Spleen (tissue), 11 donors: ENCODE measurements around the gene COL4A2. TPM values are rescaled to one million over a fixed set of nuclear protein-coding genes. Genes with fewer than 3 reads are reported as not detected.

Experiments used
- DNase-seq: peaks from one replicate; pipeline ENCODE4 v3.0.0-alpha.2; 2020
- H3K27ac ChIP-seq, 8 donors: fragments of 200-600 bp; sonication (generic) in 7 of 8; 1 replicate in 4 of 8; 2 replicates in 4 of 8; pipeline versions ENCODE4 v1.5.0 to v1.8.0; 2016 to 2021; ENCODE audit warnings: inconsistent platforms in 4 of 8, mild to moderate bottlenecking in 4 of 8, moderate library complexity in 1 of 8
- H3K27me3 ChIP-seq, 7 donors: fragments of 200-600 bp; sonication (generic) in 6 of 7; replicated peaks in 1 of 7; 1 replicate in 4 of 7; 2 replicates in 3 of 7; pipeline versions ENCODE4 v1.5.0 to v1.8.0; 2016 to 2021; ENCODE audit warnings: inconsistent platforms in 3 of 7, mild to moderate bottlenecking in 1 of 7
- H3K36me3 ChIP-seq, 6 donors: fragments of 200-600 bp; sonication (generic) in 5 of 6; 1 replicate in 4 of 6; 2 replicates in 2 of 6; pipeline versions ENCODE4 v1.5.0 to v1.8.0; 2016 to 2021; ENCODE audit warnings: inconsistent platforms in 2 of 6
- H3K4me1 ChIP-seq, 6 donors: fragments of 200-600 bp; sonication (generic) in 5 of 6; 1 replicate in 3 of 6; 2 replicates in 3 of 6; pipeline versions ENCODE4 v1.5.0 to v1.8.0; 2016 to 2021; ENCODE audit warnings: inconsistent platforms in 3 of 6
- H3K4me3 ChIP-seq, 8 donors: fragments of 200-600 bp; sonication (generic) in 7 of 8; 1 replicate in 4 of 8; 2 replicates in 4 of 8; pipeline versions ENCODE4 v1.5.0 to v1.8.0; 2016 to 2021; ENCODE audit warnings: inconsistent platforms in 4 of 8, mild to moderate bottlenecking in 4 of 8, moderate library complexity in 2 of 8
- H3K9me3 ChIP-seq, 8 donors: fragments of 200-600 bp; sonication (generic) in 7 of 8; 1 replicate in 4 of 8; 2 replicates in 4 of 8; pipeline versions ENCODE4 v1.5.0 to v1.8.0; 2016 to 2021; ENCODE audit warnings: inconsistent platforms in 4 of 8
- CTCF ChIP-seq, 11 experiments: fragments of 200-600 bp in 7 of 11; fragments of 450-650 bp in 4 of 11; sonication (generic) in 4 of 11; IDR thresholded peaks in 8 of 11; conservative IDR thresholded peaks in 3 of 11; 1 replicate in 7 of 11; 2 replicates in 4 of 11; pipeline versions ENCODE4 v1.4.0 to v1.8.0; 2016 to 2021; ENCODE audit warnings: antibody characterized with exemption in 11 of 11, inconsistent platforms in 4 of 11, mild to moderate bottlenecking in 1 of 11
- POLR2A ChIP-seq, 3 donors: fragments of 450-650 bp; IDR thresholded peaks; one replicate each; pipeline ENCODE4 v1.5.1; 2017; ENCODE audit warnings: antibody characterized with exemption in 3 of 3, mild to moderate bottlenecking in 1 of 3
- POLR2AphosphoS5 ChIP-seq, 3 donors: sonication (generic); formaldehyde crosslinking; IDR thresholded peaks; one replicate each; pipeline ENCODE4 v1.5.1; 2017; ENCODE audit warnings: antibody characterized with exemption in 3 of 3
- WGBS, 5 donors: extraction: QIAGEN DNeasy Blood & Tissue Kit in 3 of 5; methylation state at CpG; one replicate each; pipeline versions ENCODE4 v1.1.5 to v1.1.7; 2013 to 2018; 5-methylcytosine and 5-hydroxymethylcytosine counted together
- intact Hi-C: fragments of 100-400 bp; cut with DNase I; formaldehyde crosslinking; loops from one replicate; pipeline ENCODE4 v1.15.0; 2023; ENCODE audit warnings: low total_unique reads
- polyA plus RNA-seq, 3 donors: library from polyadenylated mRNA; stranded (reverse); fragments of 200-250 nt; gene quantifications; one replicate each; pipeline ENCODE4 v1.2.1, GENCODE V29; 2013
- total RNA-seq, 7 donors: library from RNA; depleted of rRNA in 3 of 7; stranded (reverse); fragments of >200 nt in 3 of 7; fragmentation: NEBNext Ultra II Directional in 4 of 7; extraction: Animal tissue kit (Norgen Biotek cat#: 25700) in 4 of 7; gene quantifications; one replicate each; pipeline versions ENCODE4 v1.1.0 to v1.2.1, GENCODE V29; 2016 to 2021
- donor health status: healthy with polysubstance abuse.
- donor health status: DM: no; HTN: no; CAD: no; lungs with moderate emphysema.
- donor health status: DM: no; HTN: no; CAD: no.
- donor health status: Bipolar disorder and iron deficiency.
- donor health status: healthy.
- donor health status: DM: no; HTN: no; CAD: no.
- donor health status: DM: yes; HTN: yes; CAD: no.

The COL4A2 gene
- total and polyA plus RNA-seq, 10 donors = 52.6 to 712 (median 337) TPM

- H3K27me3 ChIP-seq = no peaks in the 10 kb centered on the region
- TF ChIP-seq CTCF (IDR thresholded peaks at IDR 0.05 in 8 of 11, conservative IDR thresholded peaks at IDR 0.05 in 3 of 11) (peak in 1 of 11 experiments; percentile 11), POLR2A (IDR thresholded peaks at IDR 0.05) (no peak), POLR2AphosphoS5 (IDR thresholded peaks at IDR 0.05) (no peak)
- H3K4me1 ChIP-seq = peaks cover 0 to 48% (median 13%) of the 10 kb centered on the region in 6 donors
- intact Hi-C loops = no loop called here
- WGBS, 5 donors = 75 to 82% (median 78%) methylated on average over 5 of the region's 5 CpGs
- no peaks in the 10 kb centered on the region for H3K36me3 ChIP-seq
- H3K9me3 ChIP-seq = no peaks in the 10 kb centered on the region
- DNase-seq = no peak
- H3K27ac ChIP-seq = peak overlapping the region in 4 of 8 donors; percentile 2 to 38 (median 29)
- no peak overlapping the region for H3K4me3 ChIP-seq
Observed at GRCh38 chr13:110274687-110275086, 32.4 kb upstream of the COL4A2 start.

DNA sequence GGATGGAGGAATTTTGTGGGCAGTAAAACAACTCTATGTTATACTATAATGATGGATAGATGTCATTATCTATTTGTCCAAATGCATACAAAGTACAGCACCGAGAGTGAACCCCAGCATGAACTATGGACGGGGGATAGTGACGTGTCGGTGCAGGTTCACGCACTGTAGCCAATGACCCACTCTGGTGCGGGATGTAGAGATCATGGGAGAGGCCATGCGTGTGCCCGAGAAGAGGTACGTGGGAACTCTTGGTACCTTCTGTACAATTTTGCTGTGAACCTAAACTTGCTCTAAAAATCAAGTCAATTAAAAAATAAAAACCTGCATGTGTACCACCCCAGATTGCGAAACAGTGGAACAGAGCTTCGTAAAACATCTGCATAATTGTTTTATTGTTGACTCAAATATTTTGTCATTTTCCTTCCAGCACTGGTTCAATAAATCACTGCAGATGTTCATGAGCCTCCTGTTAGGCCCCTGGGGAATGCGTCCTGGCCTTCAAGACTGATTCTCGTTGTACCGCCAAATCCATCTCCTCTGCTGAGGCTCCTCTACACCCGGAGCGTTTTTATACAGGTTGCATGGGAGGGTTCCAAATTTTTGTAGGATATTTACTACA is 31.0 kb upstream of the COL4A2 start:
- no peak for DNase-seq
- 74 to 86% (median 80%) methylated on average over 16 of the region's 16 CpGs for WGBS, 5 donors
- peak overlapping the region in 1 of 8 donors; percentile 47 for H3K27ac ChIP-seq

GRCh38 chr13:110276553-110276950 is 30.5 kb upstream of the COL4A2 start:
- TF ChIP-seq CTCF (IDR thresholded peaks at IDR 0.05 in 8 of 11, conservative IDR thresholded peaks at IDR 0.05 in 3 of 11) (no peak), POLR2AphosphoS5 (IDR thresholded peaks at IDR 0.05) (no peak), POLR2A (IDR thresholded peaks at IDR 0.05) (no peak)
- H3K4me1 ChIP-seq = peaks cover 0 to 47% (median 12%) of the 10 kb centered on the region in 6 donors
- intact Hi-C loops = no loop called here
- no peaks in the 10 kb centered on the region for H3K9me3 ChIP-seq
- H3K27ac ChIP-seq = peak overlapping the region in 1 of 8 donors; percentile 47
- H3K27me3 ChIP-seq = no peaks in the 10 kb centered on the region
- DNase-seq = no peak
- WGBS, 5 donors = 67 to 86% (median 71%) methylated on average over 5 of the region's 5 CpGs
- H3K36me3 ChIP-seq = no peaks in the 10 kb centered on the region
- no peak overlapping the region for H3K4me3 ChIP-seq

More for the DNA sequence above, 31.0 kb upstream of the COL4A2 start:
- Histone ChIP-seq H3K36me3 (no peaks in the 10 kb centered on the region), H3K27me3 (no peaks in the 10 kb centered on the region), H3K9me3 (no peaks in the 10 kb centered on the region), H3K4me3 (no peak overlapping the region), H3K4me1 (peaks cover 0 to 45% (median 12%) of the 10 kb centered on the region in 6 donors)
- TF ChIP-seq CTCF (IDR thresholded peaks at IDR 0.05 in 8 of 11, conservative IDR thresholded peaks at IDR 0.05 in 3 of 11) (no peak), POLR2A (IDR thresholded peaks at IDR 0.05) (no peak), POLR2AphosphoS5 (IDR thresholded peaks at IDR 0.05) (no peak)
- intact Hi-C loops = no loop called here

DNA sequence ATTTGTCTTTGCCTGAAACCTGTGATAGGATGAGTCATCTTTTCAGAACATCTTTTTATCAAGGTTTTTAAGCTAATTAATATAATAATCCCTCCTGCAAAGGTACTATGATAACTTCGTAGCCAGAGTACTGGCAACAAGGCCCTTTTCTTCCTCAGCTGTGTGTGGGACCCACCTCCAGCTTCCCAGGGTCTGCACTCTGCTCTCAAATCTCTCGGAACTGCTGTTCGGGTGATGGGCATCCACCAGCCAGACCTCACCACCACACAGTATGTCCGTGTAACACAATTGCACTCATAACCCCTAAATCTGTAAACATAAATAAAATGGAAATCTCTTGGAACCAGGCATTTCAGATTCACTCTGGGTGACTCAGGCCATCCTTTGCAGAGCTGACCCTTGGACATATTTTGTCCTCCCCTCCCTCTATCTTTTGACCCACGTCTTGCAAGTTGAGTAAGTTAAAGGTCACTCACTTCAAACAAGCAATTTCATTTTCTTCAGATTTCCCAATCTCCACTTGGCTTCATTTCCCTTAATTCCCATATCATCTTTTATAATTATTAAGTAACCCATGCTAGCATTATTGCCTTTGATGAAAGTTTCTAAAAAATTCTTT is 29.6 kb upstream of the COL4A2 start:
- no peaks in the 10 kb centered on the region for H3K9me3 ChIP-seq
- H3K4me3 ChIP-seq = no peak overlapping the region
- peak overlapping the region in 1 of 8 donors; percentile 47 for H3K27ac ChIP-seq
- peaks cover 0 to 56% (median 12%) of the 10 kb centered on the region in 6 donors for H3K4me1 ChIP-seq
- TF ChIP-seq POLR2AphosphoS5 (IDR thresholded peaks at IDR 0.05) (no peak), CTCF (IDR thresholded peaks at IDR 0.05 in 8 of 11, conservative IDR thresholded peaks at IDR 0.05 in 3 of 11) (no peak), POLR2A (IDR thresholded peaks at IDR 0.05) (no peak)
- no peaks in the 10 kb centered on the region for H3K36me3 ChIP-seq
- intact Hi-C loops = no loop called here
- WGBS, 5 donors = 64 to 76% (median 68%) methylated on average over 5 of the region's 5 CpGs
- no peaks in the 10 kb centered on the region for H3K27me3 ChIP-seq
- no peak for DNase-seq
